Peyer's patch (tissue), 4 donors: ENCODE measurements around the gene THAP2. TPM values are rescaled to one million over a fixed set of nuclear protein-coding genes. Genes with fewer than 3 reads are reported as not detected.

ENCODE experiments used
- DNase-seq, 3 donors: peaks; one replicate each; pipeline ENCODE4 v3.0.0-alpha.2; 2017 to 2019
- H3K27ac ChIP-seq, 4 donors: fragments of 200-600 bp; sonication (generic); one replicate each; pipeline ENCODE4 v1.5.1; 2016 to 2019
- H3K27me3 ChIP-seq, 2 donors: fragments of 200-600 bp; sonication (generic); one replicate each; pipeline ENCODE4 v1.5.1; 2019
- H3K36me3 ChIP-seq, 3 donors: fragments of 200-600 bp; sonication (generic); one replicate each; pipeline ENCODE4 v1.5.1; 2016 to 2019
- H3K4me1 ChIP-seq, 4 donors: fragments of 200-600 bp; sonication (generic); one replicate each; pipeline ENCODE4 v1.5.1; 2016 to 2019
- H3K4me3 ChIP-seq, 4 donors: fragments of 200-600 bp; sonication (generic); 1 replicate in 3 of 4; 2 replicates in 1 of 4; pipeline ENCODE4 v1.5.1; 2016 to 2019; ENCODE audit warnings: mild to moderate bottlenecking in 1 of 4
- H3K9me3 ChIP-seq, 4 donors: fragments of 200-600 bp; sonication (generic); one replicate each; pipeline ENCODE4 v1.5.1; 2016 to 2019; ENCODE audit warnings: mild to moderate bottlenecking in 1 of 4
- POLR2A ChIP-seq, 2 donors: fragments of 450-650 bp; IDR thresholded peaks; one replicate each; pipeline ENCODE4 v1.5.1; 2017; ENCODE audit warnings: antibody characterized with exemption in 2 of 2, mild to moderate bottlenecking in 2 of 2, moderate library complexity in 2 of 2
- small RNA-seq, 2 donors: library from RNA; depleted of rRNA; stranded (forward); fragments of <200 nt; gene quantifications; one replicate each; pipeline ENCODE3, GENCODE V24; 2016
- total RNA-seq, 4 donors: library from RNA; depleted of rRNA; stranded (reverse); fragments of >200 nt; gene quantifications; one replicate each; pipeline ENCODE4 v1.1.0, GENCODE V29; 2016
- TF ChIP-seq, protein P1 (sequence below), 6 experiments: fragments of 450-650 bp in 4 of 6; fragments of 200-600 bp in 2 of 6; sonication (generic) in 1 of 6; IDR thresholded peaks; one replicate each; pipeline ENCODE4 v1.5.1; 2017 to 2019; ENCODE audit warnings: antibody characterized with exemption in 6 of 6, mild to moderate bottlenecking in 3 of 6, moderate library complexity in 1 of 6

The THAP2 gene
- total RNA-seq, 4 donors from 2014 or later, result 2.8 to 7.5 (median 3.7) TPM

DNA sequence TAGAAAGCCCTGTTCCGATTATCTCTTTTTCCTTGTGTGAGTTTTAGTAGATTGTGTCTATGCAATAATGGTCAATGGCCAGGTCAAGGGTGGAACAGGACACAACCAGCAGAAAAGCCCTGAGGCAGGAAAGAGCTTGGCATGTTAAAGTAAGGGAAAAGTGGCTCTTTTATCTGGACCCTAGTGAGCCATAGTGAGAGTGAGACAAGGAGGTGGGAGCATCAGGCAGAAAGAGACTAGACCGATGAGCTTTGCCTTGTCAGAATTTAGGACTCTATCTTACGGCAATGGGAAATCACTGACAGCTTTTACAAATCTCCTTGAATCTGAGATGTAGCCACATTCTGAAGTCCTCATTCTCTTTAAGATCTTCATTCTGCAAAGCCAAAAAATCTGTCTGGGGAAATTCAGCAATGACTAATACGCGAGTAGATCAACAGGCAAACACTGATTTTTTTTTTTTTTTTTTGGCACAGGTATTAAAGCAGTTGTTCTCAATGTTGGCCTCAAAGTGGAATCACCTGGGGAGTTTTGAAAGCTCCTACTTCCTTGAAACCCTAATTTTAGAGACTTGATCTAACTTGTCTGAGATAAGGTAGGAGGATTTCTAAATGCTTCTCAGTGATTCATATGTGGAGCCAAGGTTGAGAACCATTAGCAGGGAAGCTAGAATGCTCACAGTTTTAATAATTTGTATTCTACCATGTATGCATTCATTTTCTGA lies 55.7 kb downstream of the THAP2 start:
- Histone ChIP-seq H3K4me3 (no peak overlapping the region), H3K36me3 (no peaks in the 10 kb centered on the region), H3K27me3 (no peaks in the 10 kb centered on the region), H3K27ac (no peak overlapping the region), H3K4me1 (no peaks in the 10 kb centered on the region), H3K9me3 (no peaks in the 10 kb centered on the region)
- TF ChIP-seq, protein P1, sequence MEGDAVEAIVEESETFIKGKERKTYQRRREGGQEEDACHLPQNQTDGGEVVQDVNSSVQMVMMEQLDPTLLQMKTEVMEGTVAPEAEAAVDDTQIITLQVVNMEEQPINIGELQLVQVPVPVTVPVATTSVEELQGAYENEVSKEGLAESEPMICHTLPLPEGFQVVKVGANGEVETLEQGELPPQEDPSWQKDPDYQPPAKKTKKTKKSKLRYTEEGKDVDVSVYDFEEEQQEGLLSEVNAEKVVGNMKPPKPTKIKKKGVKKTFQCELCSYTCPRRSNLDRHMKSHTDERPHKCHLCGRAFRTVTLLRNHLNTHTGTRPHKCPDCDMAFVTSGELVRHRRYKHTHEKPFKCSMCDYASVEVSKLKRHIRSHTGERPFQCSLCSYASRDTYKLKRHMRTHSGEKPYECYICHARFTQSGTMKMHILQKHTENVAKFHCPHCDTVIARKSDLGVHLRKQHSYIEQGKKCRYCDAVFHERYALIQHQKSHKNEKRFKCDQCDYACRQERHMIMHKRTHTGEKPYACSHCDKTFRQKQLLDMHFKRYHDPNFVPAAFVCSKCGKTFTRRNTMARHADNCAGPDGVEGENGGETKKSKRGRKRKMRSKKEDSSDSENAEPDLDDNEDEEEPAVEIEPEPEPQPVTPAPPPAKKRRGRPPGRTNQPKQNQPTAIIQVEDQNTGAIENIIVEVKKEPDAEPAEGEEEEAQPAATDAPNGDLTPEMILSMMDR (IDR thresholded peaks at IDR 0.05), result no peak
- TF ChIP-seq POLR2A (IDR thresholded peaks at IDR 0.05), result no peak
- DNase-seq, result no peak

DNA sequence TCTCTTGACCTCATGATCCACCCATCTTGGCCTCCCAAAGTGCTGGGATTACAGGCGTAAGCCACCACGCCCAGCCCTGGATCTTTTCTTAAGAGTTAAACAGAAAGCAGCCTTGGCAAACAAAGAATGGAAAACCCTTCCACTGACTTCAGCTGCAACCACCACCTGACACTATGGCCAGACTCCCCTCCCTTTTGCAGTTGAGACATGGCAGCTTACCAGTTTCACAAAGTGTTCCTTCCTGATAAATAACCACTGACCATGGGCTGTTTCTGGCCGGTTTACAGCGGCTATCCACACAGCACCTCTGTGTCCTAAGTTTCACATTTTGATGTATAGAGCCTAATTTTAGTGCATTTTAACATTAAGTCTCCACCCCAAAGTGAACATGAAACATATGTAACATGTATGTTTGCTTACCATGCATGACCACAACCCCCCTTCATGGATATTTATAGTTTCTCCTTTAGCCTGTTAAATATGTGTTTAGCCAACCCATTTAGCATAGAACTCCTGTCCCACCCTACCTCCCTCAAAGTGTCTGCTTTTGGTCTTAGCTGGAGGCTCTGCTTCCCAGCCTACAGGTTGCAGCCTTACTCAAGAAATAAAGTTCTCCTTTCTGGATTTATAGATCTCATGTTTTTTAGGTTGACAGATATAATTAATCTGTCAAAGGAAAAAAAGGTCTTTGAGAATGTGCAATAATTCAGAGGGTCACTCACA lies 57.8 kb downstream of the THAP2 start:
- H3K36me3 ChIP-seq, result no peaks in the 10 kb centered on the region
- H3K9me3 ChIP-seq, result no peaks in the 10 kb centered on the region
- no peak overlapping the region for H3K27ac ChIP-seq
- no peaks in the 10 kb centered on the region for H3K27me3 ChIP-seq
- no peak for TF ChIP-seq POLR2A (IDR thresholded peaks at IDR 0.05)
- TF ChIP-seq, protein P1 (IDR thresholded peaks at IDR 0.05), result no peak
- no peak overlapping the region for H3K4me3 ChIP-seq
- peaks cover 0 to 2% (median 0%) of the 10 kb centered on the region in 4 donors for H3K4me1 ChIP-seq
- no peak for DNase-seq

DNA sequence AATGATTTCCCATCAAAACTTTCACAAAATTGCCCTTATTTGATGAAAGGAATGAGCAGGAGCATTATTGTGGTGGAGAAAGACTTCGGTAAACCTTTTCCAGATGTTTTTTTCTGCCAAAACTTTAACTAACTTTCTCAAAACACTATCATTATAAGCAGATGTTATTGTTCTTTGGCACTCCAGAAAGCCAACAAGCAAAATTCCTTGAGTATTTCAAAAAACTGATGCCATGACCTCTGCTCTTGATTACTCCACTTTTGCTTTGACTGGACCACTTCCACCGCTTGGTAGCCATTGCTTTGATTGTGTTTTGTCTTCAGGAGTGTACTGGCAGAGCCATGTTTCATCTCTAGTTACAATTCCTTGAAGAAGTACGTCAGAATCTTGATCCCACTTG lies 60.9 kb downstream of the THAP2 start:
- no peak for TF ChIP-seq POLR2A (IDR thresholded peaks at IDR 0.05)
- TF ChIP-seq, protein P1 (IDR thresholded peaks at IDR 0.05), result no peak
- Histone ChIP-seq H3K27me3 (no peaks in the 10 kb centered on the region), H3K4me1 (peaks cover 0 to 5% (median 0%) of the 10 kb centered on the region in 4 donors), H3K4me3 (no peak overlapping the region), H3K9me3 (no peaks in the 10 kb centered on the region), H3K36me3 (no peaks in the 10 kb centered on the region), H3K27ac (no peak overlapping the region)
- DNase-seq, result no peak

DNA sequence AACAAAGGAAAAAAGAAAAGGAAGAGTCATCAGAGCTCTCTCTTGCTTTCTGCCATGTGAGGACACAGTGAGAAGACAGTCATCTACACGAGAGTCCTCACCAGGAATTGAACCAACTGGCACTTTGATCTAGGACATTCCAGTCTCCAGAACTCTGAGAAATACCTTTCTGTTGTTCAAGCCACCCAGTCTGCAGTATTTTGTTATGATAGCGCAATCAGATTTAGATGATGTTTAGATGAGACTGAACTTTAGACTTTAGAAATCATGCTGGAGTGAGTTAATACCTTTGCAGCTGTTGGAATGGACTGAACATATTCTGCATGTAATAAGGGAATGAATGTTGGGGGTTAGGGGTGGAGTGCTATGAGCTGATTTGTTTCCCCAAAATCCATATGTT lies 62.4 kb downstream of the THAP2 start:
- Histone ChIP-seq H3K9me3 (no peaks in the 10 kb centered on the region), H3K36me3 (no peaks in the 10 kb centered on the region), H3K4me3 (no peak overlapping the region), H3K27ac (no peak overlapping the region), H3K4me1 (peaks cover 0 to 5% (median 0%) of the 10 kb centered on the region in 4 donors), H3K27me3 (no peaks in the 10 kb centered on the region)
- TF ChIP-seq, protein P1 (IDR thresholded peaks at IDR 0.05), result no peak
- TF ChIP-seq POLR2A (IDR thresholded peaks at IDR 0.05), result no peak
- no peak for DNase-seq

DNA sequence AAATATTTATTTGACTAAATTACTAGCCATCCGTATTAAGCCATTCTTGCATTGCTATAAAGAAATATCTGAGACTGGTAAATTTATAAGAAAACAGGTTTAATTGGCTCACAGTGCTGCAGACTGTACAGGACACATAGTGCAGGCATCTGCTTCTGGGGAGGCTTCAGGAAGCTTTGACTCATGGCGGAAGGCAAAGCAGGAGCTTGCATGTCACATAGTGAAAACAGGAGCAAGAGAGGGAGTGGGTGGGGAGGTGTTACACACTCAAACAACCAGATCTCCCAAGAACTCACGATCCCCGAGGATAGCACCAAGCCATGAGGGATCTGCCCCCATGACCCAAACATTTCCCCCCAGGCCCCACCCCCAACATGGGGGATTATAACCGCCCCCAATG lies 63.9 kb downstream of the THAP2 start:
- Histone ChIP-seq H3K27ac (no peak overlapping the region), H3K4me3 (no peak overlapping the region), H3K4me1 (peaks cover 0 to 5% (median 0%) of the 10 kb centered on the region in 4 donors), H3K36me3 (no peaks in the 10 kb centered on the region), H3K27me3 (no peaks in the 10 kb centered on the region), H3K9me3 (no peaks in the 10 kb centered on the region)
- no peak for TF ChIP-seq POLR2A (IDR thresholded peaks at IDR 0.05)
- TF ChIP-seq, protein P1 (IDR thresholded peaks at IDR 0.05), result no peak
- no peak for DNase-seq

Small RNA genes within 50 kb of the gene (small RNA-seq; reads per million reads assigned to genes)
- 0 reads per million in 2 donors for gene RF00560

Other genes starting within 250 kb of the THAP2 start
- gene LGR5, start 224.5 kb upstream of the THAP2 start, total RNA-seq, result 10 to 100 TPM in 3 of 4 donors, 1 to 10 TPM in 1; 5.1 to 19.8 (median 17.6) TPM
- 100 to 1,000 TPM; 131 to 309 (median 156) TPM for gene ZFC3H1, start 453 bp upstream of the THAP2 start, total RNA-seq
- 10 to 100 TPM; 12.4 to 48.3 (median 43.6) TPM for gene TMEM19, start 21.8 kb downstream of the THAP2 start, total RNA-seq
- 10 to 100 TPM; 11.2 to 34.7 (median 14.2) TPM for gene RAB21, start 90.6 kb downstream of the THAP2 start, total RNA-seq
- 10 to 100 TPM; 28.2 to 80.0 (median 34.7) TPM for gene TBC1D15, start 175.5 kb downstream of the THAP2 start, total RNA-seq